HepG2 (cell line): ENCODE results near the gene ZNF684. TPM values are rescaled to one million over a fixed set of nuclear protein-coding genes. Genes with fewer than 3 reads are reported as not detected.

Experiments
- ATF2 ChIP-seq: sonication (generic); formaldehyde crosslinking; IDR thresholded peaks from 2 replicates; pipeline ENCODE4 v1.4.0; 2020; ENCODE audit warnings: missing genetic modification reagents
- CHD4 ChIP-seq: fragments of 200-600 bp; sonication (generic); IDR thresholded peaks from 2 replicates; pipeline ENCODE4 v1.7.0; 2017; ENCODE audit warnings: mild to moderate bottlenecking, low read length, borderline replicate concordance
- DR1 ChIP-seq: sonication (generic); formaldehyde crosslinking; IDR thresholded peaks from 2 replicates; pipeline ENCODE4 v1.8.0; 2021; ENCODE audit warnings: mild to moderate bottlenecking, missing genetic modification reagents, inconsistent platforms
- HIC2 ChIP-seq: sonication (generic); formaldehyde crosslinking; IDR thresholded peaks from 2 replicates; pipeline ENCODE4 v1.9.0; 2022; ENCODE audit warnings: low read depth, missing genetic modification reagents
- KAT7 ChIP-seq: IDR thresholded peaks from 2 replicates; pipeline ENCODE4 v1.6.1; 2018; ENCODE audit warnings: borderline replicate concordance, missing compliant biosample characterization
- SAP130 ChIP-seq: IDR thresholded peaks from 2 replicates; pipeline ENCODE4 v1.6.1; 2016; ENCODE audit warnings: low read depth
- SMC3 ChIP-seq: IDR thresholded peaks from 2 replicates; pipeline ENCODE4 v1.6.1; 2011; ENCODE audit warnings: low read length, improper control_type of control experiment
- SPEN ChIP-seq: sonication (generic); formaldehyde crosslinking; IDR thresholded peaks from 2 replicates; pipeline ENCODE4 v1.5.1; 2020; ENCODE audit warnings: low read depth, mild to moderate bottlenecking, missing genetic modification reagents
- TBX3 ChIP-seq: fragments of 450-650 bp; IDR thresholded peaks from 2 replicates; pipeline ENCODE4 v1.6.1; 2017; ENCODE audit warnings: antibody characterized with exemption, mild to moderate bottlenecking, inconsistent platforms, borderline replicate concordance
- TFDP1 ChIP-seq: IDR thresholded peaks from 2 replicates; pipeline ENCODE4 v1.6.1; 2016; ENCODE audit warnings: missing compliant biosample characterization, missing genetic modification reagents, borderline replicate concordance
- ZIK1 ChIP-seq: sonication (generic); formaldehyde crosslinking; IDR thresholded peaks from 2 replicates; pipeline ENCODE4 v1.5.0; 2020; ENCODE audit warnings: mild to moderate bottlenecking, low read depth, missing genetic modification reagents, borderline replicate concordance
- ZNF180 ChIP-seq: sonication (generic); formaldehyde crosslinking; IDR thresholded peaks from 2 replicates; pipeline ENCODE4 v1.4.0; 2020; ENCODE audit warnings: low read depth, missing genetic modification reagents, borderline replicate concordance
- ZNF317 ChIP-seq: sonication (generic); formaldehyde crosslinking; IDR thresholded peaks from 2 replicates; pipeline ENCODE4 v1.5.0; 2020; ENCODE audit warnings: mild to moderate bottlenecking, missing genetic modification reagents
- ZNF460 ChIP-seq: sonication (generic); formaldehyde crosslinking; IDR thresholded peaks from 2 replicates; pipeline ENCODE4 v1.5.1; 2020; ENCODE audit warnings: missing genetic modification reagents, mild to moderate bottlenecking, borderline replicate concordance
- ZNF792 ChIP-seq: IDR thresholded peaks from 2 replicates; pipeline ENCODE4 v1.6.1; 2016
- polyA plus RNA-seq, 8 experiments: library from polyadenylated mRNA; depleted of rRNA in 3 of 8; stranded (reverse) in 7 of 8; unstranded in 1 of 8; fragments of >200 nt; fragmentation: Illumina TruSeq in 4 of 8; extraction: Trizol in 4 of 8; gene quantifications; 2 replicates each; pipeline versions ENCODE4 v1.2.1 to v1.2.3, GENCODE V29; 2011 to 2016; ENCODE audit warnings: low read depth in 4 of 8, missing spikeins in 1 of 8, mixed read lengths in 1 of 8; ENCODE audit not compliant: insufficient read depth in 1 of 8
- total RNA-seq, 5 experiments: library from RNA; depleted of rRNA; stranded (reverse); fragments of >200 nt; fragmentation: Illumina TruSeq; extraction: Trizol; gene quantifications; 2 replicates each; pipeline ENCODE4 v1.2.3, GENCODE V29; 2016; ENCODE audit warnings: low read depth in 1 of 5
- TF ChIP-seq, protein P1 (sequence below): sonication (generic); formaldehyde crosslinking; IDR thresholded peaks from 2 replicates; pipeline ENCODE4 v1.5.0; 2020; ENCODE audit warnings: missing genetic modification reagents
- TF ChIP-seq, protein P2 (sequence below): sonication (generic); formaldehyde crosslinking; IDR thresholded peaks from 2 replicates; pipeline ENCODE4; 2020; ENCODE audit warnings: missing genetic modification reagents, mild to moderate bottlenecking, borderline replicate concordance

Gene ZNF684
- total and polyA plus RNA-seq, 2 of the 13 experiments (the other 11 are each of a cell fraction or from before 2014, with no cell fraction given), result 6.5 to 15.2 TPM

- TF ChIP-seq DR1 (CRISPR knock-in tag), result peak; percentile 93
- TF ChIP-seq, protein P1, sequence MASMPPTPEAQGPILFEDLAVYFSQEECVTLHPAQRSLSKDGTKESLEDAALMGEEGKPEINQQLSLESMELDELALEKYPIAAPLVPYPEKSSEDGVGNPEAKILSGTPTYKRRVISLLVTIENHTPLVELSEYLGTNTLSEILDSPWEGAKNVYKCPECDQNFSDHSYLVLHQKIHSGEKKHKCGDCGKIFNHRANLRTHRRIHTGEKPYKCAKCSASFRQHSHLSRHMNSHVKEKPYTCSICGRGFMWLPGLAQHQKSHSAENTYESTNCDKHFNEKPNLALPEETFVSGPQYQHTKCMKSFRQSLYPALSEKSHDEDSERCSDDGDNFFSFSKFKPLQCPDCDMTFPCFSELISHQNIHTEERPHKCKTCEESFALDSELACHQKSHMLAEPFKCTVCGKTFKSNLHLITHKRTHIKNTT, result 0 out of 2 replicates have a peak, but pooled peaks have one; percentile 39
- TF ChIP-seq SPEN (CRISPR knock-in tag), result peak; percentile 95; the same call in 1 of the 2 replicates
- TF ChIP-seq ZNF317 (CRISPR knock-in tag), result peak; percentile 76
- 0 out of 2 replicates have a peak, but pooled peaks have one; percentile 34 for TF ChIP-seq ZIK1
- peak; percentile 79; the same call in 1 of the 2 replicates for TF ChIP-seq KAT7 (CRISPR knock-in tag)
- peak; percentile 85; the same call in 1 of the 2 replicates for TF ChIP-seq TFDP1 (CRISPR knock-in tag)
- no peak for TF ChIP-seq CHD4
- peak; percentile 72; the same call in 1 of the 2 replicates for TF ChIP-seq ZNF792 (CRISPR knock-in tag)
- 0 out of 2 replicates have a peak, but pooled peaks have one; percentile 18 for TF ChIP-seq HIC2 (CRISPR knock-in tag)
- no peak for TF ChIP-seq SMC3
- peak; percentile 55; the same call in 1 of the 2 replicates for TF ChIP-seq ATF2 (CRISPR knock-in tag)
- TF ChIP-seq ZNF180 (CRISPR knock-in tag), result 0 out of 2 replicates have a peak, but pooled peaks have one; percentile 34
- TF ChIP-seq ZNF460 (CRISPR knock-in tag), result peak; percentile 29; the same call in 1 of the 2 replicates
- no peak for TF ChIP-seq TBX3
- TF ChIP-seq, protein P2, sequence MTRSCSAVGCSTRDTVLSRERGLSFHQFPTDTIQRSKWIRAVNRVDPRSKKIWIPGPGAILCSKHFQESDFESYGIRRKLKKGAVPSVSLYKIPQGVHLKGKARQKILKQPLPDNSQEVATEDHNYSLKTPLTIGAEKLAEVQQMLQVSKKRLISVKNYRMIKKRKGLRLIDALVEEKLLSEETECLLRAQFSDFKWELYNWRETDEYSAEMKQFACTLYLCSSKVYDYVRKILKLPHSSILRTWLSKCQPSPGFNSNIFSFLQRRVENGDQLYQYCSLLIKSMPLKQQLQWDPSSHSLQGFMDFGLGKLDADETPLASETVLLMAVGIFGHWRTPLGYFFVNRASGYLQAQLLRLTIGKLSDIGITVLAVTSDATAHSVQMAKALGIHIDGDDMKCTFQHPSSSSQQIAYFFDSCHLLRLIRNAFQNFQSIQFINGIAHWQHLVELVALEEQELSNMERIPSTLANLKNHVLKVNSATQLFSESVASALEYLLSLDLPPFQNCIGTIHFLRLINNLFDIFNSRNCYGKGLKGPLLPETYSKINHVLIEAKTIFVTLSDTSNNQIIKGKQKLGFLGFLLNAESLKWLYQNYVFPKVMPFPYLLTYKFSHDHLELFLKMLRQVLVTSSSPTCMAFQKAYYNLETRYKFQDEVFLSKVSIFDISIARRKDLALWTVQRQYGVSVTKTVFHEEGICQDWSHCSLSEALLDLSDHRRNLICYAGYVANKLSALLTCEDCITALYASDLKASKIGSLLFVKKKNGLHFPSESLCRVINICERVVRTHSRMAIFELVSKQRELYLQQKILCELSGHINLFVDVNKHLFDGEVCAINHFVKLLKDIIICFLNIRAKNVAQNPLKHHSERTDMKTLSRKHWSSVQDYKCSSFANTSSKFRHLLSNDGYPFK (CRISPR knock-in tag), result peak; percentile 84; the same call in 1 of the 2 replicates
- peak; percentile 90 for TF ChIP-seq SAP130 (CRISPR knock-in tag)
Observed at GRCh38 chr1:40508375-40509341, 22.8 kb upstream of the ZNF684 start, which contains the start of gene EXO5 (continued).
